ENCODE results near the gene LARGE1. TPM values are rescaled to one million over a fixed set of nuclear protein-coding genes. Genes with fewer than 3 reads are reported as not detected.

The LARGE1 gene
- total and polyA plus RNA-seq, 2 experiments from 2014 or later: 1.5 to 12.8 TPM

DNA sequence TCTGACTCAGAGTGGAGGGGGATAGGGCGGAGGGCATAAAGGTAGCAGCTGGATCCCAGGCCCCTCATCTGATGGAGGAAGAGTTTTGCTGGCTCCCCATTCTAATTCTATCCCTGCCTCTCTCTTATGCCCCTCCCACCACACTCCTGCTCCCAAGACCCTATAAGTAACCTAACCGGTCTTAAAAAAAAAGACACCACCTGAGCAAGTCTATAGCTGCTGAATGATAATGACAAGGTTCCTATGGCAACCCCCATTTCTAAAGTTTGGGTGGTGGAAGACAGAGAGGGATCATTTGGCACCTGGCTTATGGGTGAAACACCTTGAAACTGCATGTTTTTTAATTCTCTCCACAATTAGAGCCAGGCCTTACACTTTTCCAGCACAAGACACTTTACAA lies 69.6 kb downstream of the LARGE1 start:
- Histone ChIP-seq H3K27ac (no peak overlapping the region), H3K9me2 (ENCODE audit: insufficient read depth) (no peaks in the 10 kb centered on the region), H3K9me3 (ENCODE audit: low read depth) (no peaks in the 10 kb centered on the region), H3F3A (ENCODE audit: insufficient read depth) (peaks cover 15% of the 10 kb centered on the region; the same call in 1 of the 2 replicates), H3K36me3 (ENCODE audit: low read depth) (no peaks in the 10 kb centered on the region), H3K27me3 (replicated peaks; ENCODE audit: insufficient read depth) (no peaks in the 10 kb centered on the region), H4K20me1 (ENCODE audit: insufficient read depth) (no peaks in the 10 kb centered on the region), H3K4me2 (ENCODE audit: unreplicated experiment) (peak overlapping the region; percentile 65), H3K4me1 (ENCODE audit: insufficient read depth) (peaks cover 37% of the 10 kb centered on the region), H3K9ac (no peak overlapping the region), H3K4me3 (no peak overlapping the region), H2AFZ (no peak overlapping the region), H3K79me2 (ENCODE audit: insufficient read depth) (peaks cover 20% of the 10 kb centered on the region)
- no peak for DNase-seq
- in situ Hi-C loops (cut with MboI): no loop called here
- TF ChIP-seq EZH2phosphoT487 (IDR thresholded peaks at IDR 0.05; ENCODE audit: insufficient read depth, low read depth): no peak
- no peak for TF ChIP-seq EZH2 (IDR thresholded peaks at IDR 0.05; ENCODE audit: insufficient read depth, poor library complexity, severe bottlenecking)
- 76 to 78% methylated on average over 2 of the region's 2 CpGs for WGBS, 2 experiments (ENCODE audit: low coverage in 1 of 2, low lambda C conversion rate in 2 of 2, missing lambda C conversion rate in 2 of 2)

- no peak for TF ChIP-seq EZH2phosphoT487 (IDR thresholded peaks at IDR 0.05; ENCODE audit: insufficient read depth, low read depth)
- no peak for TF ChIP-seq EZH2 (IDR thresholded peaks at IDR 0.05; ENCODE audit: insufficient read depth, poor library complexity, severe bottlenecking)
- no peak overlapping the region for H3K4me2 ChIP-seq (ENCODE audit: unreplicated experiment)
- peaks cover 37% of the 10 kb centered on the region for H3K4me1 ChIP-seq (ENCODE audit: insufficient read depth)
- no peaks in the 10 kb centered on the region for H3K27me3 ChIP-seq (replicated peaks; ENCODE audit: insufficient read depth)
- H3K9ac ChIP-seq: no peak overlapping the region
- no peaks in the 10 kb centered on the region for H3K9me3 ChIP-seq (ENCODE audit: low read depth)
- H3K9me2 ChIP-seq (ENCODE audit: insufficient read depth): no peaks in the 10 kb centered on the region
- 82 to 86% methylated on average over 5 of the region's 5 CpGs for WGBS, 2 experiments (ENCODE audit: low coverage in 1 of 2, low lambda C conversion rate in 2 of 2, missing lambda C conversion rate in 2 of 2)
- peaks cover 15% of the 10 kb centered on the region; the same call in 1 of the 2 replicates for H3F3A ChIP-seq (ENCODE audit: insufficient read depth)
- H2AFZ ChIP-seq: no peak overlapping the region
- DNase-seq: no peak
- H4K20me1 ChIP-seq (ENCODE audit: insufficient read depth): no peaks in the 10 kb centered on the region
- in situ Hi-C loops (cut with MboI): no loop called here
- no peak overlapping the region for H3K27ac ChIP-seq
- H3K4me3 ChIP-seq: no peak overlapping the region
- no peaks in the 10 kb centered on the region for H3K36me3 ChIP-seq (ENCODE audit: low read depth)
- peaks cover 15% of the 10 kb centered on the region for H3K79me2 ChIP-seq (ENCODE audit: insufficient read depth)
These were observed 70.1 kb downstream of the LARGE1 start for GRCh38 chr22:33850193-33850592.

GRCh38 chr22:33848251-33848650 lies 72.0 kb downstream of the LARGE1 start:
- Histone ChIP-seq H2AFZ (no peak overlapping the region), H4K20me1 (ENCODE audit: insufficient read depth) (no peaks in the 10 kb centered on the region), H3K27me3 (replicated peaks; ENCODE audit: insufficient read depth) (no peaks in the 10 kb centered on the region), H3K79me2 (ENCODE audit: insufficient read depth) (peaks cover 5% of the 10 kb centered on the region; the same call in 1 of the 2 replicates), H3K4me2 (ENCODE audit: unreplicated experiment) (no peak overlapping the region), H3F3A (ENCODE audit: insufficient read depth) (peaks cover 15% of the 10 kb centered on the region; the same call in 1 of the 2 replicates), H3K4me1 (ENCODE audit: insufficient read depth) (peaks cover 27% of the 10 kb centered on the region), H3K9me3 (ENCODE audit: low read depth) (no peaks in the 10 kb centered on the region), H3K4me3 (no peak overlapping the region), H3K9me2 (ENCODE audit: insufficient read depth) (no peaks in the 10 kb centered on the region), H3K27ac (no peak overlapping the region), H3K36me3 (ENCODE audit: low read depth) (no peaks in the 10 kb centered on the region), H3K9ac (no peak overlapping the region)
- in situ Hi-C loops (cut with MboI): no loop called here
- no peak for TF ChIP-seq EZH2phosphoT487 (IDR thresholded peaks at IDR 0.05; ENCODE audit: insufficient read depth, low read depth)
- TF ChIP-seq EZH2 (IDR thresholded peaks at IDR 0.05; ENCODE audit: insufficient read depth, poor library complexity, severe bottlenecking): no peak
- peak; percentile 35 for DNase-seq
- WGBS, 2 experiments (ENCODE audit: low coverage in 1 of 2, low lambda C conversion rate in 2 of 2, missing lambda C conversion rate in 2 of 2): 92 to 93% methylated on average over 7 of the region's 7 CpGs

- no peaks in the 10 kb centered on the region for H3K9me2 ChIP-seq (ENCODE audit: insufficient read depth)
- WGBS, 2 experiments (ENCODE audit: low coverage in 1 of 2, low lambda C conversion rate in 2 of 2, missing lambda C conversion rate in 2 of 2): 57 to 60% methylated on average over 6 of the region's 6 CpGs
- no peak overlapping the region for H3K9ac ChIP-seq
- H2AFZ ChIP-seq: peak overlapping the region; percentile 10; the same call in 1 of the 2 replicates
- peaks cover 26% of the 10 kb centered on the region for H3K4me1 ChIP-seq (ENCODE audit: insufficient read depth)
- DNase-seq: peak; percentile 21
- no peaks in the 10 kb centered on the region for H3K27me3 ChIP-seq (replicated peaks; ENCODE audit: insufficient read depth)
- H4K20me1 ChIP-seq (ENCODE audit: insufficient read depth): no peaks in the 10 kb centered on the region
- H3K9me3 ChIP-seq (ENCODE audit: low read depth): no peaks in the 10 kb centered on the region
- H3K27ac ChIP-seq: no peak overlapping the region
- no peaks in the 10 kb centered on the region for H3K36me3 ChIP-seq (ENCODE audit: low read depth)
- in situ Hi-C loops (cut with MboI): no loop called here
- H3F3A ChIP-seq (ENCODE audit: insufficient read depth): peaks cover 12% of the 10 kb centered on the region
- no peak for TF ChIP-seq EZH2 (IDR thresholded peaks at IDR 0.05; ENCODE audit: insufficient read depth, poor library complexity, severe bottlenecking)
- no peak for TF ChIP-seq EZH2phosphoT487 (IDR thresholded peaks at IDR 0.05; ENCODE audit: insufficient read depth, low read depth)
- peaks cover 18% of the 10 kb centered on the region; the same call in 1 of the 2 replicates for H3K79me2 ChIP-seq (ENCODE audit: insufficient read depth)
- H3K4me3 ChIP-seq: no peak overlapping the region
- H3K4me2 ChIP-seq (ENCODE audit: unreplicated experiment): no peak overlapping the region
These were observed 76.0 kb downstream of the LARGE1 start for GRCh38 chr22:33844273-33844672.

Data from GM23248 (cell line).